Activated B cell treated with CpG ODN at 0.5 μM for 24 hours (primary cell): ENCODE measurements around the gene CYP51A1. TPM values are rescaled to one million over a fixed set of nuclear protein-coding genes. Genes with fewer than 3 reads are reported as not detected.
A peak's percentile ranks its signal among the peaks of the same experiment; 100 is the strongest.
"Not testable (repeated sequence)": the region's sequence is repeated elsewhere in the genome, so short reads cannot be mapped to it uniquely, and the experiment has no call there.

Source experiments
- ATAC-seq: fragments of 200-7000 bp; cut with Tn5 transposase; one replicate; pipeline ENCODE4 v1.10.0; 2021; ENCODE audit warnings: low read depth, mild to moderate bottlenecking, moderate library complexity
- CTCF ChIA-PET: fragments of 350-600 bp; sonication (Branson Sonifier 250); formaldehyde crosslinking; loops from one replicate; lab custom pipeline; 2021; ENCODE audit warnings: antibody characterized with exemption; lab: Charles Lee
- POLR2A ChIA-PET: fragments of 350-600 bp; sonication (Branson Sonifier 250); formaldehyde crosslinking; loops from one replicate; lab custom pipeline; 2021; ENCODE audit warnings: antibody characterized with exemption; lab: Charles Lee
- DNase-seq: peaks from one replicate; pipeline ENCODE4 v3.0.0; 2022
- H3K27ac Mint-ChIP-seq: one replicate; pipeline ENCODE4 v1.8.0; 2020; ENCODE audit warnings: mixed read lengths
- H3K27me3 Mint-ChIP-seq: one replicate; pipeline ENCODE4 v1.8.0; 2021; ENCODE audit warnings: mixed read lengths
- H3K36me3 Mint-ChIP-seq: one replicate; pipeline ENCODE4 v1.8.0; 2021; ENCODE audit warnings: low read depth, mixed read lengths
- H3K4me1 Mint-ChIP-seq: one replicate; pipeline ENCODE4 v1.8.0; 2021; ENCODE audit warnings: mixed read lengths
- H3K4me3 Mint-ChIP-seq: one replicate; pipeline ENCODE4 v1.8.0; 2020; ENCODE audit warnings: mild to moderate bottlenecking, mixed read lengths
- H3K9me3 Mint-ChIP-seq: one replicate; pipeline ENCODE4 v1.8.0; 2020; ENCODE audit warnings: mixed read lengths
- CTCF ChIP-seq: fragments of 200-600 bp; IDR thresholded peaks from one replicate; pipeline ENCODE4 v1.8.0; 2022; ENCODE audit warnings: antibody characterized with exemption, mild to moderate bottlenecking
- intact Hi-C: fragments of 100-400 bp; cut with micrococcal nuclease; formaldehyde crosslinking; loops from one replicate; pipeline ENCODE4 v1.15.1; 2024
- total RNA-seq: library from RNA; stranded (reverse); gene quantifications from 2 replicates; pipeline ENCODE4 v1.2.3, GENCODE V29; 2022

Gene CYP51A1
- 90.9 and 92.8 TPM in 2 replicates for total RNA-seq

- H3K9me3 Mint-ChIP-seq = no peaks in the 10 kb centered on the region
- intact Hi-C loops = loop anchor here (1.0 to 10.0 kb wide), 9 partner anchors 44 to 1540 kb away; partner anchors contain the start of genes AKAP9, CDK14, CDK6 and FAM133B
- TF ChIP-seq CTCF = no peak
- peaks cover 36% of the 10 kb centered on the region for H3K36me3 Mint-ChIP-seq
- H3K4me3 Mint-ChIP-seq = peak within 1 kb of the TSS; percentile 99
- H3K27ac Mint-ChIP-seq = peak within 1 kb of the TSS; percentile 100
- peaks cover 47% of the 10 kb centered on the region for H3K4me1 Mint-ChIP-seq
- peak; percentile 83 for ATAC-seq
- no peaks in the 10 kb centered on the region for H3K27me3 Mint-ChIP-seq
- CTCF ChIA-PET = no interaction called here
- peak; percentile 97 for DNase-seq
- POLR2A ChIA-PET = interaction anchor here (0.8 to 2.2 kb wide), 11 partner anchors 9 to 983 kb away, joined by 3 to 22 read pairs (median 4); partner anchors contain the start of genes AKAP9, ANKIB1, GATAD1 and KRIT1
Measured at GRCh38 chr7:92134271-92135051, at the start of gene CYP51A1. TSS of gene CYP51A1 (minus strand) at chr7:92134477. CDS start at chr7:92134364, 113 bp downstream.

GRCh38 chr7:92178928-92179924 lies 44.9 kb upstream of the CYP51A1 start, which contains the start of gene LRRD1:
TSS of gene LRRD1 (minus strand) at chr7:92179142. CDS start at chr7:92165202, 13,940 bp downstream.
- H3K36me3 Mint-ChIP-seq = no peaks in the 10 kb centered on the region
- H3K9me3 Mint-ChIP-seq = no peaks in the 10 kb centered on the region
- DNase-seq (peak; percentile 90), ATAC-seq (peak; percentile 100)
- CTCF ChIA-PET = interaction anchor here (1.0 to 1.8 kb wide), 4 partner anchors 15 to 268 kb away, joined by 3 to 5 read pairs (median 4); partner anchors contain the start of genes ANKIB1, GATAD1 and KRIT1
- H3K4me3 Mint-ChIP-seq = peak within 1 kb of the TSS; percentile 82
- no peaks in the 10 kb centered on the region for H3K27me3 Mint-ChIP-seq
- peaks cover 11% of the 10 kb centered on the region for H3K4me1 Mint-ChIP-seq
- no peak for TF ChIP-seq CTCF
- POLR2A ChIA-PET = interaction anchor here (1.4 to 1.5 kb wide), 2 partner anchors 45 to 67 kb away, joined by 3 to 7 read pairs; partner anchors contain the start of genes ANKIB1, CYP51A1 and KRIT1
- no peak within 1 kb of the TSS for H3K27ac Mint-ChIP-seq
- intact Hi-C loops = loop anchor here (1.0 to 2.0 kb wide), 3 partner anchors 44 to 268 kb away; partner anchors contain the start of genes ANKIB1, GATAD1 and KRIT1

GRCh38 chr7:92177362-92177761 lies 43.1 kb upstream of the CYP51A1 start:
- TF ChIP-seq CTCF = no peak
- CTCF ChIA-PET = no interaction called here
- H3K36me3 Mint-ChIP-seq = no peaks in the 10 kb centered on the region
- POLR2A ChIA-PET = no interaction called here
- ATAC-seq (no peak), DNase-seq (no peak)
- H3K9me3 Mint-ChIP-seq = no peaks in the 10 kb centered on the region
- H3K4me1 Mint-ChIP-seq = peaks cover 11% of the 10 kb centered on the region
- intact Hi-C loops = no loop called here
- H3K4me3 Mint-ChIP-seq = no peak overlapping the region
- H3K27me3 Mint-ChIP-seq = peaks cover 6% of the 10 kb centered on the region
- no peak overlapping the region for H3K27ac Mint-ChIP-seq

- H3K9me3 Mint-ChIP-seq, H3K27me3 Mint-ChIP-seq, H3K36me3 Mint-ChIP-seq, CTCF ChIA-PET, ATAC-seq, POLR2A ChIA-PET, H3K4me1 Mint-ChIP-seq, H3K27ac Mint-ChIP-seq, H3K4me3 Mint-ChIP-seq, intact Hi-C loops, DNase-seq: not testable (repeated sequence)
Measured at GRCh38 chr7:92169529-92169928, 35.3 kb upstream of the CYP51A1 start.

- ChIA-PET CTCF (no interaction called here), POLR2A (no interaction called here)
- no peak overlapping the region for H3K27ac Mint-ChIP-seq
- DNase-seq = no peak
- H3K9me3 Mint-ChIP-seq = no peaks in the 10 kb centered on the region
- intact Hi-C loops = no loop called here
- TF ChIP-seq CTCF = no peak
- ATAC-seq = no peak
- H3K4me1 Mint-ChIP-seq = no peaks in the 10 kb centered on the region
- H3K36me3 Mint-ChIP-seq = no peaks in the 10 kb centered on the region
- H3K27me3 Mint-ChIP-seq = peaks cover 8% of the 10 kb centered on the region
- no peak overlapping the region for H3K4me3 Mint-ChIP-seq
Measured at GRCh38 chr7:92161271-92161670, 27.0 kb upstream of the CYP51A1 start.
